Measurements from ENCODE around the gene SFI1.

Gene SFI1

DNA sequence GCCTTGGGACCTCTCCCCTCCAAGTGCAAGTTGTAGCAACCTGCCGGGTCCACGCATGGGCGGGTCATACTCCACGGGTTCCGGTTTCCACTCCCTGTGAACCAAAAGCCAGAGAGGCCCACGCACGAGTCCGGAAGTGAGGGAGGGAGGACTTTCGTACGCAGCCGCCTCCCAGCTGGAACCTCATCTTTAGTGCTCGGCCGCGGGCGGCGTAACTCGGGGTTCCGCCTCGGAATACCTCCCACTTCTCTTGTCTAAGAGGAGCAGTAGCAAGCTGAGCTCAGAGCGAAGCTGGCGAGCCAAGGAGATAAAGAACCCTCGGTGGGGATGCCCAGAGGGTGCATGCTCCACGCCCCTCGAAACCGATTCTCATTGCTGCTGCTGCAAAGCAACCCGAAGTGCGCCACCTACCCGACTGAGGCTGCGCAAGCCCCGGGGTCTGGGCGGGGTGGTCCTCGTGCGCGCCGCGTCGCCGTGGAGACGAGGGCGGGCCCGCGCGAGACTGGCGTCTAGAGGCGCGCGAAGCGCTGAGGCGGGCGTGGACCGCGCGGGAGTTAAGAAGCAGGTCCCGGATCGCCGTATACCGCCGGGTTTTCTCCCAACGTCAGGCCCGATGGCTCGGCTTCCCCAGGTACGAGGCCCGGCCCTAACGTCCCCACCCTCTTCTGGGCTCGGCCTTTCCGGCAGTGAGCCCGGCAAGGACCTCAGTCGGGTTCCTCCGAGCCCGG is at the start of gene SFI1 (continued):
- no peak for TF ChIP-seq ZNF549 (tag by site-specific recombination; IDR thresholded peaks at IDR 0.05)
- TF ChIP-seq, protein P1, sequence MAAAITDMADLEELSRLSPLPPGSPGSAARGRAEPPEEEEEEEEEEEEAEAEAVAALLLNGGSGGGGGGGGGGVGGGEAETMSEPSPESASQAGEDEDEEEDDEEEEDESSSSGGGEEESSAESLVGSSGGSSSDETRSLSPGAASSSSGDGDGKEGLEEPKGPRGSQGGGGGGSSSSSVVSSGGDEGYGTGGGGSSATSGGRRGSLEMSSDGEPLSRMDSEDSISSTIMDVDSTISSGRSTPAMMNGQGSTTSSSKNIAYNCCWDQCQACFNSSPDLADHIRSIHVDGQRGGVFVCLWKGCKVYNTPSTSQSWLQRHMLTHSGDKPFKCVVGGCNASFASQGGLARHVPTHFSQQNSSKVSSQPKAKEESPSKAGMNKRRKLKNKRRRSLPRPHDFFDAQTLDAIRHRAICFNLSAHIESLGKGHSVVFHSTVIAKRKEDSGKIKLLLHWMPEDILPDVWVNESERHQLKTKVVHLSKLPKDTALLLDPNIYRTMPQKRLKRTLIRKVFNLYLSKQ (tag by site-specific recombination; IDR thresholded peaks at IDR 0.05; ENCODE audit: borderline replicate concordance): no peak
- 0 out of 2 replicates have a peak, but pooled peaks have one; percentile 10 for TF ChIP-seq WT1 (tag by site-specific recombination; IDR thresholded peaks at IDR 0.05)
- TF ChIP-seq, protein P2, sequence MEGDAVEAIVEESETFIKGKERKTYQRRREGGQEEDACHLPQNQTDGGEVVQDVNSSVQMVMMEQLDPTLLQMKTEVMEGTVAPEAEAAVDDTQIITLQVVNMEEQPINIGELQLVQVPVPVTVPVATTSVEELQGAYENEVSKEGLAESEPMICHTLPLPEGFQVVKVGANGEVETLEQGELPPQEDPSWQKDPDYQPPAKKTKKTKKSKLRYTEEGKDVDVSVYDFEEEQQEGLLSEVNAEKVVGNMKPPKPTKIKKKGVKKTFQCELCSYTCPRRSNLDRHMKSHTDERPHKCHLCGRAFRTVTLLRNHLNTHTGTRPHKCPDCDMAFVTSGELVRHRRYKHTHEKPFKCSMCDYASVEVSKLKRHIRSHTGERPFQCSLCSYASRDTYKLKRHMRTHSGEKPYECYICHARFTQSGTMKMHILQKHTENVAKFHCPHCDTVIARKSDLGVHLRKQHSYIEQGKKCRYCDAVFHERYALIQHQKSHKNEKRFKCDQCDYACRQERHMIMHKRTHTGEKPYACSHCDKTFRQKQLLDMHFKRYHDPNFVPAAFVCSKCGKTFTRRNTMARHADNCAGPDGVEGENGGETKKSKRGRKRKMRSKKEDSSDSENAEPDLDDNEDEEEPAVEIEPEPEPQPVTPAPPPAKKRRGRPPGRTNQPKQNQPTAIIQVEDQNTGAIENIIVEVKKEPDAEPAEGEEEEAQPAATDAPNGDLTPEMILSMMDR (tag by site-specific recombination; IDR thresholded peaks at IDR 0.05): peak; percentile 89
- no peak for TF ChIP-seq ZNF19 (tag by site-specific recombination; IDR thresholded peaks at IDR 0.05; ENCODE audit: low read depth)
- TF ChIP-seq ZNF530 (tag by site-specific recombination; IDR thresholded peaks at IDR 0.05; ENCODE audit: low read depth): no peak
- TF ChIP-seq ZNF362 (tag by site-specific recombination; IDR thresholded peaks at IDR 0.05): no peak
- TF ChIP-seq ZNF138 (tag by site-specific recombination; IDR thresholded peaks at IDR 0.05; ENCODE audit: borderline replicate concordance): no peak
- peak; percentile 75 for TF ChIP-seq SP3 (tag by site-specific recombination; IDR thresholded peaks at IDR 0.05)
- no peak for TF ChIP-seq ZNF513 (tag by site-specific recombination; IDR thresholded peaks at IDR 0.05)
- no peak for TF ChIP-seq YY2 (tag by site-specific recombination; IDR thresholded peaks at IDR 0.05)
- no peak for TF ChIP-seq ZNF354C (tag by site-specific recombination; IDR thresholded peaks at IDR 0.05; ENCODE audit: borderline replicate concordance, low read depth)
- no peak for TF ChIP-seq HOXC10 (CRISPR knock-in tag; IDR thresholded peaks at IDR 0.05)
- TF ChIP-seq ZNF23 (tag by site-specific recombination; IDR thresholded peaks at IDR 0.05; ENCODE audit: borderline replicate concordance): no peak
- no peak for TF ChIP-seq ZNF416 (tag by site-specific recombination; IDR thresholded peaks at IDR 0.05)
- no peak for TF ChIP-seq ZNF560 (tag by site-specific recombination; IDR thresholded peaks at IDR 0.05; ENCODE audit: borderline replicate concordance)
- TF ChIP-seq SCRT1 (tag by site-specific recombination; IDR thresholded peaks at IDR 0.05; ENCODE audit: borderline replicate concordance): no peak
- TF ChIP-seq, protein P3, sequence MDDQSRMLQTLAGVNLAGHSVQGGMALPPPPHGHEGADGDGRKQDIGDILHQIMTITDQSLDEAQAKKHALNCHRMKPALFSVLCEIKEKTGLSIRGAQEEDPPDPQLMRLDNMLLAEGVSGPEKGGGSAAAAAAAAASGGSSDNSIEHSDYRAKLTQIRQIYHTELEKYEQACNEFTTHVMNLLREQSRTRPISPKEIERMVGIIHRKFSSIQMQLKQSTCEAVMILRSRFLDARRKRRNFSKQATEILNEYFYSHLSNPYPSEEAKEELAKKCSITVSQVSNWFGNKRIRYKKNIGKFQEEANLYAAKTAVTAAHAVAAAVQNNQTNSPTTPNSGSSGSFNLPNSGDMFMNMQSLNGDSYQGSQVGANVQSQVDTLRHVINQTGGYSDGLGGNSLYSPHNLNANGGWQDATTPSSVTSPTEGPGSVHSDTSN (CRISPR knock-in tag; IDR thresholded peaks at IDR 0.05): no peak; the same call in 1 of the 2 replicates
- TF ChIP-seq KLF9 (tag by site-specific recombination; IDR thresholded peaks at IDR 0.05; ENCODE audit: low read depth): peak; percentile 86
- TF ChIP-seq ZNF48 (tag by site-specific recombination; IDR thresholded peaks at IDR 0.05): no peak
- no peak for TF ChIP-seq ZSCAN18 (tag by site-specific recombination; IDR thresholded peaks at IDR 0.05)
- no peak for TF ChIP-seq TRIM28 (IDR thresholded peaks at IDR 0.05; ENCODE audit: borderline replicate concordance, low read length)
- no peak for TF ChIP-seq FEZF1 (tag by site-specific recombination; IDR thresholded peaks at IDR 0.05)
- no peak; the same call in 1 of the 2 replicates for TF ChIP-seq ZNF24 (tag by site-specific recombination; IDR thresholded peaks at IDR 0.05)
- TF ChIP-seq PRDM10 (tag by site-specific recombination; IDR thresholded peaks at IDR 0.05): peak; percentile 75
- TF ChIP-seq ZSCAN23 (tag by site-specific recombination; IDR thresholded peaks at IDR 0.05): no peak
- TF ChIP-seq ZNF394 (tag by site-specific recombination; IDR thresholded peaks at IDR 0.05; ENCODE audit: borderline replicate concordance): no peak
- TF ChIP-seq ZFP69B (tag by site-specific recombination; IDR thresholded peaks at IDR 0.05): no peak
